ENCODE measurements around the gene SH3RF2. TPM values are rescaled to one million over a fixed set of nuclear protein-coding genes. Genes with fewer than 3 reads are reported as not detected.

Gene SH3RF2
- total and polyA plus RNA-seq, 9 of the 15 experiments (the other 6 are each of a cell fraction or from before 2014, with no cell fraction given), result 0.05 TPM; not detected in 8

GRCh38 chr5:146027751-146028150 lies 91.4 kb downstream of the SH3RF2 start:
- Histone ChIP-seq H3K9me1 (ENCODE audit: control insufficient read depth, insufficient read depth, low read length) (no peaks in the 10 kb centered on the region), H3K9ac (ENCODE audit: insufficient read depth in 1 of 2, low read depth in 2 of 2, low read length in 2 of 2) (no peak overlapping the region), H3K36me3 (ENCODE audit: control insufficient read depth, insufficient read depth, low read length) (no peaks in the 10 kb centered on the region), H3K4me3 (no peak overlapping the region), H3K27ac (ENCODE audit: extremely low read depth, low read depth, low read length) (no peak overlapping the region), H3K9me3 (replicated peaks; ENCODE audit: control insufficient read depth, insufficient read depth, low read depth, low read length) (no peaks in the 10 kb centered on the region), H4K20me1 (replicated peaks; ENCODE audit: control insufficient read depth, insufficient read depth, low read length) (no peaks in the 10 kb centered on the region), H3K79me2 (ENCODE audit: control insufficient read depth, insufficient read depth, low read length) (no peaks in the 10 kb centered on the region), H3K4me2 (ENCODE audit: insufficient read depth, low read length) (no peak overlapping the region), H3K27me3 (ENCODE audit: control insufficient read depth in 2 of 2, insufficient read depth in 2 of 2, low read length in 2 of 2) (peaks cover 3 to 9% of the 10 kb centered on the region in 2 experiments; a peak in 3 of 5 replicates), H2AFZ (ENCODE audit: low read depth, low read length) (no peak overlapping the region), H3K4me1 (replicated peaks in 1 of 2; ENCODE audit: control insufficient read depth in 2 of 2, insufficient read depth in 2 of 2, low read length in 2 of 2) (no peaks in the 10 kb centered on the region)
- intact Hi-C loops (cut with micrococcal nuclease) (no loop called here), in situ Hi-C loops (cut with MboI) (no loop called here)
- ChIA-PET CTCF (ENCODE audit: low intra/inter-chr PET ratio) (no interaction called here), POLR2A (no interaction called here)
- BruUV-seq (replicated peaks), result no TSS peak
- no peak for ATAC-seq
- DNase-seq (ENCODE audit: extremely low read depth in 1 of 4, low spot score in 3 of 4), result no peak
- TF ChIP-seq ELF4 (CRISPR knock-in tag; IDR thresholded peaks at IDR 0.05), result no peak
- no peak for TF ChIP-seq FOXA3 (CRISPR knock-in tag; conservative IDR thresholded peaks at IDR 0.05 in 1 of 2, IDR thresholded peaks at IDR 0.05 in 1 of 2)
- TF ChIP-seq KDM2B (CRISPR knock-in tag; IDR thresholded peaks at IDR 0.05), result no peak
- no peak for TF ChIP-seq RCOR1 (IDR thresholded peaks at IDR 0.05; ENCODE audit: borderline replicate concordance in 1 of 2, low read depth in 2 of 2, low read length in 2 of 2)
- no peak for TF ChIP-seq ZNF347 (CRISPR knock-in tag; IDR thresholded peaks at IDR 0.05; ENCODE audit: low read depth)
- no peak for TF ChIP-seq ZNF146 (CRISPR knock-in tag; IDR thresholded peaks at IDR 0.05; ENCODE audit: unreplicated experiment)
- no peak for FAIRE-seq
- 8% methylated on average over 10 of the region's 10 CpGs for WGBS (ENCODE audit: insufficient coverage, low coverage, missing lambda C conversion rate)

DNA sequence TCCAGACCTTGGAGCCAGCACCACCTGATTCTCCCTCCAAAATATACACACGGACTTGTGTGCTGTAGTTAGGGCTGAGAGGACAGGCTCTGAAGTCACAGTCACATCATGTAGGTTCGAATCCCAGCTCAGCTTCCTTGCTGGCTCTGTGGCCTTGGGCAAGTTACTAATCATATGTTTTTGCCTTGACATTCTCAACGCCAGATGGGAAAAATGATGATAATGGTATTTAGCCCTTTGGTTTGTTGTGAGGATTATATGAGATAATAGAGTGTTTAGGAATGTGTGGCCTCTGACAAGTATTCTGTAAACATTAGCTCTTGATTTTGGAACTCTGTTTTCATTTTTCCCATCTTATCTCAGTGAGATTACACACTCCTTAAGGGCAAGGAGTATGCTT lies 96.5 kb downstream of the SH3RF2 start:
- Histone ChIP-seq H3K4me3 (no peak overlapping the region), H2AFZ (ENCODE audit: low read depth, low read length) (no peak overlapping the region), H3K9me3 (replicated peaks; ENCODE audit: control insufficient read depth, insufficient read depth, low read depth, low read length) (no peaks in the 10 kb centered on the region), H3K4me2 (ENCODE audit: insufficient read depth, low read length) (no peak overlapping the region), H3K27ac (ENCODE audit: extremely low read depth, low read depth, low read length) (no peak overlapping the region), H3K9me1 (ENCODE audit: control insufficient read depth, insufficient read depth, low read length) (no peaks in the 10 kb centered on the region), H3K36me3 (ENCODE audit: control insufficient read depth, insufficient read depth, low read length) (no peaks in the 10 kb centered on the region), H3K4me1 (replicated peaks in 1 of 2; ENCODE audit: control insufficient read depth in 2 of 2, insufficient read depth in 2 of 2, low read length in 2 of 2) (no peaks in the 10 kb centered on the region), H3K9ac (ENCODE audit: insufficient read depth in 1 of 2, low read depth in 2 of 2, low read length in 2 of 2) (no peak overlapping the region), H3K79me2 (ENCODE audit: control insufficient read depth, insufficient read depth, low read length) (no peaks in the 10 kb centered on the region), H3K27me3 (ENCODE audit: control insufficient read depth in 2 of 2, insufficient read depth in 2 of 2, low read length in 2 of 2) (peaks cover 3 to 12% of the 10 kb centered on the region in 2 experiments; a peak in 2 of 5 replicates), H4K20me1 (replicated peaks; ENCODE audit: control insufficient read depth, insufficient read depth, low read length) (no peaks in the 10 kb centered on the region)
- 5% methylated on average over 3 of the region's 3 CpGs for WGBS (ENCODE audit: insufficient coverage, low coverage, missing lambda C conversion rate)
- CTCF ChIA-PET (ENCODE audit: low intra/inter-chr PET ratio), result no interaction called here
- no peak for ATAC-seq
- POLR2A ChIA-PET, result no interaction called here
- intact Hi-C loops (cut with micrococcal nuclease), result no loop called here
- FAIRE-seq, result no peak
- in situ Hi-C loops (cut with MboI), result no loop called here
- BruUV-seq (replicated peaks), result no TSS peak
- no peak for DNase-seq (ENCODE audit: extremely low read depth in 1 of 4, low spot score in 3 of 4)
- TF ChIP-seq TCF3 (CRISPR knock-in tag; IDR thresholded peaks at IDR 0.05) (no peak), TAL1 (IDR thresholded peaks at IDR 0.05) (no peak), ZNF232 (CRISPR knock-in tag; IDR thresholded peaks at IDR 0.05) (no peak), NFYB (IDR thresholded peaks at IDR 0.05; ENCODE audit: extremely low read depth, insufficient read length) (no peak), RBM39 (optimal IDR thresholded peaks at IDR 0.05; ENCODE audit: low read depth, low read length) (no peak), SMAD3 (CRISPR knock-in tag; conservative IDR thresholded peaks at IDR 0.05) (no peak)
- TF ChIP-seq, protein P1, sequence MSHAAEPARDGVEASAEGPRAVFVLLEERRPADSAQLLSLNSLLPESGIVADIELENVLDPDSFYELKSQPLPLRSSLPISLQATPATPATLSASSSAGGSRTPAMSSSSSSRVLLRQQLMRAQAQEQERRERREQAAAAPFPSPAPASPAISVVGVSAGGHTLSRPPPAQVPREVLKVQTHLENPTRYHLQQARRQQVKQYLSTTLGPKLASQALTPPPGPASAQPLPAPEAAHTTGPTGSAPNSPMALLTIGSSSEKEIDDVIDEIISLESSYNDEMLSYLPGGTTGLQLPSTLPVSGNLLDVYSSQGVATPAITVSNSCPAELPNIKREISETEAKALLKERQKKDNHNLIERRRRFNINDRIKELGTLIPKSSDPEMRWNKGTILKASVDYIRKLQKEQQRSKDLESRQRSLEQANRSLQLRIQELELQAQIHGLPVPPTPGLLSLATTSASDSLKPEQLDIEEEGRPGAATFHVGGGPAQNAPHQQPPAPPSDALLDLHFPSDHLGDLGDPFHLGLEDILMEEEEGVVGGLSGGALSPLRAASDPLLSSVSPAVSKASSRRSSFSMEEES (CRISPR knock-in tag; IDR thresholded peaks at IDR 0.05), result no peak
- TF ChIP-seq, protein P2, sequence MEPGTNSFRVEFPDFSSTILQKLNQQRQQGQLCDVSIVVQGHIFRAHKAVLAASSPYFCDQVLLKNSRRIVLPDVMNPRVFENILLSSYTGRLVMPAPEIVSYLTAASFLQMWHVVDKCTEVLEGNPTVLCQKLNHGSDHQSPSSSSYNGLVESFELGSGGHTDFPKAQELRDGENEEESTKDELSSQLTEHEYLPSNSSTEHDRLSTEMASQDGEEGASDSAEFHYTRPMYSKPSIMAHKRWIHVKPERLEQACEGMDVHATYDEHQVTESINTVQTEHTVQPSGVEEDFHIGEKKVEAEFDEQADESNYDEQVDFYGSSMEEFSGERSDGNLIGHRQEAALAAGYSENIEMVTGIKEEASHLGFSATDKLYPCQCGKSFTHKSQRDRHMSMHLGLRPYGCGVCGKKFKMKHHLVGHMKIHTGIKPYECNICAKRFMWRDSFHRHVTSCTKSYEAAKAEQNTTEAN (CRISPR knock-in tag; IDR thresholded peaks at IDR 0.05), result no peak

Measured in K562 (cell line).